ENCODE data around the gene ARID4A. TPM values are rescaled to one million over a fixed set of nuclear protein-coding genes. Genes with fewer than 3 reads are reported as not detected.
"Not testable (repeated sequence)": the region's sequence is repeated elsewhere in the genome, so short reads cannot be mapped to it uniquely, and the experiment has no call there.

Gene ARID4A
- total RNA-seq, 1 experiment from 2014 or later, result 8.2 TPM

DNA sequence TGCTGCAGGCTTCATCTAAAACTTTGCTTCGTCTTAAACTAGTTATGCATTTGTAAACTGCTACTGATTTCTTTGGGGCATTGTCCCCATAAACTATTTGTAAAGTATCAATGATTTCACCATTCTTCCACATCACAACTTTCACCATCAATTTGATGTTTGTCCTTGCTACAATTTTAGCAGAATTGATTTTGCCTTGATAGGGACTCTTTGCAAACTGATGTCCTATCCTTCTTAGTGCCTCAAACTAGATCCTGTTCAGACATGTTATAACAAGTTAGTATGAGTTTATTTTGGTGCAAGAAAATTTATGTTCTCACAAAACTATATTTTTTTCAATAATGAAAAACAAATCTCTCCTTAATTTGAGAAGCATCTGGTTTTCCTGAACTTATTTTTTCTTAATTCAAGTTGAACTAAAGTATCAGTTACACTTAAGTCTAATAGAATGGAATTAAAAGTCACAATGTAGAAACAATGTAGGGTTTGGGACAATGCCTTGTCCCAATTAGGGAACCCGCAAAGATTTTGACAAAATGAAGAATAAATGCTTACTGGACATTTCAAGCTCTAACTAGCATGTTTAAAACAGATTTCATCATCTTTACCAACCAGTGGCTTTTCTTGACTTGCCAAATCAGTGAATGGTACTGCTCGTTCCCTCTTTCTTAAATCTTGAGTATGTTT, 10.1 kb upstream of the ARID4A start:
- no peak for DNase-seq (ENCODE audit: low read depth)

DNA sequence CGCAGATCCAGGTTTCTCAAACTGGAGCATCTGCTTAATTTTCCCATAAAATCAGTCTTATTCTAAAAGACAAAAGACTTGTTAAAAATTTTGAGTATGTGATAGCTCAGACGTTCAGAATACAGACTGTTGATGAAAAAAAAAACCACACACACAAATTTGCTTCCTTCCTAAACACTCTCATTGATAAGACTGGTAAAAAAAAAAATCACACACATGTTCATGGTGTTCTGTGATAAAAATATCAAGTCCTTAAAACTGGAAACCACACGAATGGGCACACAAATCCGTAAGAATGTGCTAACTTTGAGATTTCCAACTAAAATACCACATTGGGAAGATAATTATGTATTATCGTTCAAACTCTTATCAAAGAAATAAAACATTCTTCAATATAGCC, 6.7 kb upstream of the ARID4A start:
- no peak for DNase-seq (ENCODE audit: low read depth)

DNA sequence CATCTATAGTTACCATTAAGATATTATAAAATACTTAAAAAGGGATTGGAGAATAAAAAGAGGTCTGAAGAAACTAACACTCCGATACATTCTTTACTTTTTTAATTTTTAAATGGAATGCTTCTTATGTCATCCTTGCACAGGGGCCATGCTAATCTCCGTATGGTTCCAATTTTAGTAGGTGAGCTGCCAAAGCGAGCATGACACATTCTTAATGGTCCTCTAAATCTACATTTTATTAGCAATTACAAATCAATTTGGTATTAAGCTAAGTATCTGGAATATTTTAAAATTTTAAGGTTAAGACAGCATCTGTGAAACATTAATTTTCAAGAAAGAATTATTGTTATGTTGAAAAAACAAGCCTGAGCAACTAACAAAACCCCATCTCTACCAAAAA, 6.2 kb upstream of the ARID4A start:
- no peak for DNase-seq (ENCODE audit: low read depth)

DNA sequence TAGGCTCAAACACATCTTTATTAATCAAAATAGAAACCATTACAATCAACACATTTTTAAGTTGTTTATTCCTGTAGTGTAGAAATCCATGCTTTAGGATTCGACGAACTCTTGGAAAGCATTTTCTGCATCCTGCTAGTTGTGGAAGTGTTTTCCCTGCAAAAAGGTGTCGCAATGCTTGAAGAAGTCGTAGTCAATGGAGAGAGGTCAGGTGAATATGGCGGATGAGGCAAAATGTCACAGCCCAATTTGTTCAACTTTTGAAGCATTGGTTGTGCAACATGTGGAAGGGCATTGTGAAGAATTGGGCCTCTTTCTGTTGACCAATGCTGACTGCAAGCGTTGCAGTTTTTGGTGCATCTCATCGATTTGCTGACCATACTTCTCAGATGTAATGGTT, 4.2 kb upstream of the ARID4A start:
- DNase-seq (ENCODE audit: low read depth), result no peak

DNA sequence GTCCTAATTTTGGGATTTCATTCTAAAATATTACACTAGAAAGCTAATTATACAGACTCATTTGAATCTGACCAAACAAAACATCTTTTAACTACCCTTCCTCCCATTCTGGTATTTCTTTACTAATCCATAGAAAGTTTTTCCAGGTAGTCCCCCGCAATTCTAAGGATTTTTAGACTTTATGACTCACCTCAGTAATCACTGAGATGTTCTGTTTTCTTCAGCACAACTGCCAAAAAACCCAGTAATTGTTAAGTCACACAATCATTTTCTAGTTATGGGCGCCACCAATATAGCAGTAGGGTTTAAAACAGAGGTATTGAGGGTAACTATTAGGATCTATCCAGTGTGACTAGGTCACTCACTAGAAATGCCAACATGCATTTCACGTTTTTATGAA, 1.6 kb upstream of the ARID4A start:
- DNase-seq (ENCODE audit: low read depth), result peak; percentile 24

DNA sequence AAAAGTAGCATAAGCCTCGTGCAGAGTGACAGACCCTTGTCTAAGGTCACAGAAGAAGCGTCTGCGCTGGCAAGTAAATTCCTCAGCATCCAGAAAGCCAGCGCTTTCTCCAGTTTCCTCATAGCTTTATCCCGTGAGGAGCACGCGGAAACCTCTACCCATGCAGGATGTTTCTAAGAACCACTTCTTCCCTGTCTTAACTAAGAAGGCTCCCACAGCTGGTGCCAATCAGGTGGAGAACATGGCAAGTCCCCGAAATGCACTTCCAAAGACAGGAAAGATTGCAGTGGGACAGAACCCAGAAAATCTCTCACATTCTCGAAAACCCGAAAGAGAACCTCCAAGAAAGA, 968 bp upstream of the ARID4A start:
- DNase-seq (ENCODE audit: low read depth), result no peak

DNA sequence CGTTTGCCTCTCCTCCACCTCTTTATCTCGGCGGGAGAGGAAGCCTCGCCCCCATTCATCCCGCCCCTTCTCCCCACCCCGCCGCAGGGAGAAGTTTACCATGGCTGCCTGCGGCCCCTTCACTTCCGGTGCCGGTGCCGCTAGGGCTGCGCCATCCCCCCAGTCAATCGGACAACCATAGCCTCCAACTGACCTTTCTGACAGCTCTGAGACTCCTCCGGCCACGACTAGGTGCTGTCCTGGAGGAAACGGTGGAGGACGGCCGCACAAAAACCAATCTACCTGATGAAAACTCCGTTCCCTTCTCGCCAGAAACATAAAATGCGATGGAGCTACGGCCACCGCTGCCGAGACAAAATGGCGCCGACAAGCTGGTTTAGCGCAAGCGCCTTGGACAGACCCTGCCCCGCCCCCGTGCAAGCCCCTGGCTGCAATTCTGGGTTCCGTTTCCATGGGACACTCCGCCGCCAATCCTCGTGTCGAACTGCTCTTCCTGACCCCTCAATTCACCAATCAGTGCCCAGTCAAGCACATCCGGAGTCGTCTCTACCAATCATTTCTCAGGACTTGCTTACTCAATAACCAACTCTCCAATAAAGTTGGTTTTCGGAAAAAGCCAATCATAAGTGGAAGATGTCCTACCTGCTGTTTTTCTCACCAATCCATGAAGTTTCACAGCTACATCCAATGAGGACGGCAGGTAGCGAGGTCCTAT, 436 bp upstream of the ARID4A start:
- DNase-seq (ENCODE audit: low read depth), result peak; percentile 100

DNA sequence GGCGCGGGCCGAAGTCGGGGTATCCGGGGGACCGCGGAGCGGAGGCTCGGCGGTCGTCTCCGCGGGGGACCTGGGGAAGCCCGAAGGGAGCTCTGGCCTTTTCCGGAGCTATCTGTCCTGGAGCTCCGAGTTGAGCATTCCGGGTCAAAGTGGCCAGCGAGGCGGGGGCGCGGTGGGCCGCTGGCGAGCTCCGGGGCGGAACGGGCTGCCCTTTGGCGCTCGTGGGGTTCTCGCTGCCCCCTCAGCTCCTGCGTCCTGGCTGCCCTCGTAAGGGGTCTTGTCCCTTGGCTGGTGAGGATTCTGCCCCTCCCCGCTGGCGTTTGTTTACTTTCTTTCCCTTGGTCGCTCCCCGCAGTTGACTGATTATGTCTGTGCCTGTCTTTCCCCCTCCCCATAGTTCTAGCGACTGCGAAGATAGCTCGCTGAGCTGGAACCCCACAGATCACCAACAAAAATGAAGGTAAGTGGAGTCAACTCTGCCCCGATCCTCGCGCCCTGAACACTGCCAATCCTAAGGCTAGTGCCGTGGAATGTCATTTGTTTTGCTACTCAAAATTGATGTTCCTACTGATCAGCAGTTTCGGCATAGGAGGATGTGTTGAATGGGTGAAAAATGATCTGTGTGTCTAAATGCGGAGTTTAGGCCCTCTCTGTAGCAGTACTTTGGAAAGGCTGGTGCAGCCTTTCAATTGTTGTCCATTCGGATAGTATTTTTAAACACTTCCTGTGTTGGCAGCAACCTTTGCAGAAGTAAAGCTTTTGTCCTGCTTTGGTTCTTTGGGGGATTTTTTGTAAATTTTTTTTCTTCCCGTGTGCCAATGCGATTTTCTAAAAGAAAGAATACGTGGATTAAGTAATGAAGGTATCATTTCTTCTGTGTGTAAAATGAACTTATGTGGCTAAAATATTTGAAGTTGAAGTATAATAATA, 1.3 kb downstream of the ARID4A start:
- peak; percentile 19 for DNase-seq (ENCODE audit: low read depth)

DNA sequence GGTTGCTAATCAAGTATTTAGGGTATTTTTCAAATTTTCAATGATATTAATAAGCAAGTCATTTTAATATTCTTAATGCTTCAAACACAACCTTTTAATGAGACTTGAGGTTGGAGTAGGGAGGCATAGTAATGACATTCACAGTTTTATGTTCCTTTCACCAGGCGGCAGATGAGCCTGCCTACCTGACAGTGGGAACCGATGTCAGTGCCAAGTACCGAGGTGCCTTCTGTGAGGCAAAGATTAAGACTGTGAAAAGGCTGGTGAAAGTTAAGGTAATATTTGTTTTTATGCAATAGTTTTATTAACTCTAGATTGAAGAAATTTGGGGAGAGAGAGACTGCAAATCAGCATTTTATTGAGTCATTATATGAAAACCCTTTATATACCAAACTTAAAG, 3.1 kb downstream of the ARID4A start:
- no peak for DNase-seq (ENCODE audit: low read depth)

DNA sequence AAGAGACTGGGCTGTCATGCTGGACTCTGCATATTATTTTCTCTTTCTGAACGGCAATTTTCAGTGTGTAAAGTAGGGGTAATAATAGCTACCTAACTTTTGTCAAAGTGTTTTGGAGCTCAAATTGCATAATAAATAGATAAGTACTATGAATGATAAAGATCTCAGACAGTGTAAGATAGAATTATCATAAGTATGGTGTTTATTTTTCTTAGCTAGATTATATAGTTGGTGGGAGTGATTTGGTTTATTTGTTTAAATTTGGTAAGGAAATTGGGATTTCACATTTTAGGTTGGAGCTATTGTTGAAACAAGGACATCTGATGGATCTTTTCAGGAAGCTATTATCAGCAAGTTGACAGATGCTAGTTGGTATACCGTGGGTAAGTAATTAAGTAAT, 7.4 kb downstream of the ARID4A start:
- DNase-seq (ENCODE audit: low read depth), result no peak

DNA sequence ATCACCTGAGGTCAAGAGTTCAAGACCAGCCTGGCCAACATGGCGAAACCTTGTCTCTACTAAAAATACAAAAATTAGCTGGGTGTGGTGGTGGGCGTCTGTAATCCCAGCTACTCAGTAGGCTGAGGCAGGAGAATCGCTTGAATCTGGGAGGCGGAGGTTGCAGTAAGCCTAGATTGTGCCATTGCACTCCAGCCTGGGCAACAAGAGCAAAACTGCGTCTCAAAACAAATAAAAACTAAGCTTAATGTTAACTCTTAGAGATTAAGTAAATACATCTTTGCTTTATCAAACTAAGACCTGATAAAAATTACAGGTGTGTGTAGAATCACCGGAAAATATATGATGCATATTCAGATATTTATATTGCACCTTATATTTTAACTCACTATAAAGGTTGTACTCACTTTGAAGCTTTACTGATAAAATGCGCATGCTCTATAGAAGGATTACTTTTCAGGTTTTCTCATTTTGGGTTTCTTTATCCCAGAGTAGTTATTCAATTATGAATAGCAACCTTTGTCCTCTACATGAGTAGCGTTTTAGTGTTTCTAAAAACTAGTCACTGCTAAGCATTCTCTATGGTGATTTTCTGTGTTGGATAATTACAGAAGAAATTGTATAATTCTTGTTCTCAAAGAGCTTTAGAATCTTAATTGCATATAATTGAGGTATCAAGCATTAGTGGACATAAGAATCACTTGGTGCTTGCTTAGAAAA, 9.4 kb downstream of the ARID4A start:
- no peak for DNase-seq (ENCODE audit: low read depth)

DNA sequence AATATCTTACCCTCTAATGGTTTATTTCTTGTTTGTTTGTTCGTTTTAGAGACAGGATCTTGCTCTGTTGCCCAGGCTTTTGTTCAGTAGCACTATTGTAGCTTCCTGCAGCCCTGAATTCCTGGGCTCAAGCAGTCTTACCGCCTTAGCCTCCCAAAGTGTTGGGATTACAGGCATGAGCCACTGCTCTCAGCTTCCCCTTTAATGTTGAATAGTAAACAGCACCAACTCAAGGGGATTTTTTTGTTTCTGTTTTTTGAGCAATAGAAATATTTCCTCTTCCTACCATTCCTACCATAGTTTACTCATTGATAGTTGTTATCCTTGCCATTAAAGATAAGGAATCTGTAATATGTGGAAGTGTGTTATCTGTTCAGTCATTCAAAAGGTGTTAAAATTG, 10.7 kb downstream of the ARID4A start:
- DNase-seq (ENCODE audit: low read depth), result no peak

DNA sequence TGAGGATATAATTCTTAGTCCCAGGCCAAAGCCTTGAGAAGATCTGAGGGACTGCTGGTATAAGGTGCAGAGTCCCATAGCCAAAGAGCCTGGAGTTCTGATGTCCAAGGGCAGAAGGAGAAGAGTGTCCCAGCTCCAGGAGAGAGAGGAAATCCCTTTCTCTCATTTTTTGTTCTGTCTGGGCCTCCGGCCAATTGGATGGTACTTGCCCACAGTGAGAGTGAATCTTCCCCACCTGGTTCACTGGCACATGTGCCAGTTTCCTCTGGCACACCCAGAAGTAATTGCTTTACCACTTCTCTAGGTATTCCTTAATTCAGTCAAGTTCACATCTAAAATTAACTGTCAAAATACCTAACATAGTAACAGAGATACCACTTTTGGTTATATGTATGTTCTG, 15.3 kb downstream of the ARID4A start:
- DNase-seq (ENCODE audit: low read depth), result no peak

DNA sequence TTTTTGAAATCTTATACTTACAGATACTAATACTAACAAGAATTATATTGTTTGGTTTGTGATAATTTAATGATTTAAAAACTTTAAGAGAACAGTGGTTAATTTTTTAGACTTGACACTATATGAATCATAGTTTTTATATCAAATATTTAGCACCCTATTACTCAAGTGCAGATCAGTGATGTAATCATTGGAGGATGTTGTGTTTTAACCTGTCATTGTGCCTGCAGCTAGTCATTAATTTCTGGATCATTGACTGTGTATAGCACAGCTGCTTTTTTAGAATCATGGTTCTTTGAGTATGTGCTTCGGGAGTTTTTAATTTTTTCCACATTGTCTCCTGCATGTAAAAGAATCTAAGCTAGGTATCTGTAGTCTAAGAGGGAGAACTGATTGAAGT, 17.3 kb downstream of the ARID4A start:
- DNase-seq (ENCODE audit: low read depth), result peak; percentile 19

DNA sequence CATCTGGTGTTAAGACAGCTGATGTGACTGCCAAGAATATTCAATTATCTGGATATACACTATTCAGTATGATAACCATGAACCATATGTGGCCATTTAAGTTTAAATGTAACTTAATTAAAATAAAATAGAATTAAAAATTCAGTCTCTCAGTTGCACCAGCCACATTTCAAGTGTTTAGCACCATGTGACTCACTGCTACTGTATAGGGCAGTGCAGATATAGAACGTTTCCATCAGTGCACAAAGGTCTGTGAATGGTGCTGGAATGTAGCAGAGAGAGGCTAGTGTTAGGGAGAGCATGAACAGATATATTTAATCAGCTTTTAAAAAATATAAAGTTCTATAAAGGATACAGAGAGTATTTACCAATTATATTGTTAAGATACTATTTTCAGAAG, 28.7 kb downstream of the ARID4A start:
- no peak for DNase-seq (ENCODE audit: low read depth)

DNA sequence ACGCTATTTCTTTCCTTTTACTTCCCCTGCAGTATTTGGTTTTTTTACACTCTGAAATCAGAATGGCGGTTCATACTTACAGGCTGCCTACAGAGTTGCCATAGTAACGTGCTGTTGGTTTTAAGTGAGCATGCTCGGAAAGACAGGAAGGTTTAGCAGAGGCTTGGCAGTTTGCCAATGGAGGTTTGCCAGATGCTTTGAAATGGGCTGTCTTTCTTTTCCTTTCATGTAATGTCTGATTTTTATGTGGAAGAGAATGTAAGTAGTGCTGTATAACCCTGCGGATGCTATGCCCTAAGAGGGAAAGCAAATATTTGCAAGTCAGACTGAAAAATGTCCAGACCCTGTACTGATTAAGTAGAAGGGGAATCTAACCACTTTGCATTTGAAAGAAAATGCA, 32.8 kb downstream of the ARID4A start:
- DNase-seq (ENCODE audit: low read depth), result peak; percentile 95

DNA sequence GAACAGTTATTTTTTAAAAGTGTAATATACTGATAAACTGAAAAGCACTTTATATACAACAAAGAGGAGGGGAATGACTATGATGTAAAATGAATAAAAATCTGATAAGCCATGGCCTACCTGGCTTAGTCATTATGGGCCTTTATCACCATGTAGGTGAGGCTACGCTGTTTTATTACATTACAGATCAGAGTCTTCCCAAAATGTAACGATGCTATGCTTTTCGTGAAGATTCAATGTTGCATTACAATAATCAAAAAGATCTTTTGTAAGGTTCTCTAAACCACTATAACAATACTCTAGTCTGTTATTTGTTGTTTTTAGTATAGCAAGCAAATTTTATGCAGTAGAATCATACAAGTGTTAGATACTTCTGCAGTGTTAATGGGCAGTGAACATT, 34.2 kb downstream of the ARID4A start:
- no peak for DNase-seq (ENCODE audit: low read depth)

DNA sequence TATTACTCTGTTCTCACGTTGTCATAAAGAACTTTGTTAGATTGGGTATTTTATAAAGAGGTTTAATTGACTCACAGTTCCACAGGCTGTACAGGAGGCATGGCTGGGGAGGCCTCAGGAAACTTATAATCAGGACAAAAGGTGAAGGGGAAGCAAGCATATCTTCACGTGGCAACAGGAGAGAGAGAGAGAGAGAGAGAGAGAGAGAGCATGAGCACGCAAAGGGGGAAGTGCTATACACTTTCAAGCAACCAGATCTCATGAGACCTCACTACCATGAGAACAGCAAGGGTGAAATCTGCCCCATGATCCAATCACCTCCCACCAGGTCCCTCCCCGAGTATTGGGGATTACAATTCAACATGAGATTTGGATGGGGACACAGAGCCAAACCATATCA, 41.3 kb downstream of the ARID4A start:
- DNase-seq (ENCODE audit: low read depth), result not testable (repeated sequence)

DNA sequence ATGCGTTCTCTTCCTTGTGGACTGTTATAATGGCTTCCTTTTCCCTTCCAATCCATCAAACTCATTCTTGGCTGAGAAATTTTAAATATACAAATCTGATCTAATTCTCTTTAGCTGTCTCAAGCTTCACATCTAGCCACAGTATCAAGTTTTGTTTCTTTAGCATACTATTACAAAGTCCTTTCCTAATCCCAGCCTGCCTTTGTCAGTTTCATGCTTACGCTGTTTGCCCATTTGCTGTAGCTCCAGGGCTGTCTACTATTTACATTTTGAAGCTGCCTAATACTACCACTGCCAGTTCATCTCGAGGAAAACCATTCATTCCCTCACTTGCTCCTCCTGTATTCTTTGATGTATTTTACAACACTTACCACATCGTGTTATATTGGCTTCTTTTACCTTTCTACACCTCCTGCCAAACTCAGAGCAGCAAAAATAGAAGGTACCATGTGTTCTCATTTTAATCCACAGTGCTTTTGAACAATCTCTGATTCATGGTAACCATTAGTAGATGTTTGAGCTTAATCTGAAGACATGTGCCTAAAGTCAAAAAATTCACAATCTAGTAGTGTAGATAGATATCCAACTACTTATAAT, 42.9 kb downstream of the ARID4A start:
- no peak for DNase-seq (ENCODE audit: low read depth)

DNA sequence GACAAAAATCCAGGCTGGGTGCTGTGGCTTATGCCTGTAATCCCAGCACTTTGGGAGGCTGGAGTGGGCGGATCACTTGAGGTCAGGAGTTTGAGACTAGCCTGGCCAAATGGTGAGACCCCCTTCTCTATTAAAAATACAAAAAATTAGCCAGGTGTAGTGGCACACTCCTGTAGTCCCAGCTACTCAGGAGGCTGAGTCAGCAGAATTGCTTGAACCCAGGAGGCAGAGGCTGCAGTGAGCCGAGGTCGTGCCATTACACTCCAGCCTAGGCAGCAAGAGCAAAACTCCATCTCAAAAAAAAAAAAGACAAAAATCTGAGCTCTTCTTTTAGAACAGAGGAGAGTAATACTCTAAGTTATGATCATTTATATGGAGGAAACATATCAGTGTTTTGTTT, 45.2 kb downstream of the ARID4A start:
- not testable (repeated sequence) for DNase-seq (ENCODE audit: low read depth)

DNA sequence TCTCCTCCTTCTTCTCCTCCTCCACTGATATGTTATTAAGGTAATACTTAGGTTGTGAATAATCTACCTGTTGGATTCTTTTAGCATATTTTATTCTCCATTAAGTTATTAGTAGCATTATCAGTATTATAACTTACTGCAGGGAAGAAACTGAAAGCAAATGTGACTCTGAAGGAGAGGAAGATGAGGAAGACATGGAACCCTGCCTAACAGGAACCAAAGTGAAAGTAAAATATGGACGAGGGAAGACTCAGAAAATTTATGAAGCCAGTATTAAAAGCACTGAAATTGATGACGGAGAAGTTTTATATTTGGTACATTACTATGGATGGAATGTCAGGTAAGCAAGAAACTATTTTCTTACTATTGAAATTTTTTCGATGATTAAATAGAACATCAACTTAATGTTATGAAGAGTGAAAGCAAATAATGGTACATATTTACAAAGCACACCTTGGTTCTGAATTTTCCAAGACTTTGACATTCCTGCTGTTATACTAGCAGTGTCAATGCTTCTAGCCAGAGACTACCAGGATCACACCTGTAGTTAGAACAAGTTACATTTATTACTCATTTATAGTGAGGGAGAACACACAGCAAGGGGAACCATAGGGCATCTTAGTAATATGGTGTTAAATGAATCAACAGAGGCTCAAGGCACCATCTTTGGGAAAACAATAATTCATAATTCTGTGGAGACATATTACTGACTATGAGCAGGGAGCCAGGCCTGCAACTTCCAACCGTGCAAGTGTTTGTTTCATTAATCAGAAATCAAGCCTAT, 55.4 kb downstream of the ARID4A start:
- peak; percentile 3 for DNase-seq (ENCODE audit: low read depth)
